HG03175 (cell line): ENCODE data around the gene DSP.

ENCODE experiments used
- ATAC-seq: cut with Tn5 transposase; IDR thresholded peaks from one replicate; pipeline ENCODE4 v1.9.1; 2021; ENCODE audit warnings: mild to moderate bottlenecking, moderate library complexity; ENCODE audit not compliant: unreplicated experiment

DSP gene

DNA sequence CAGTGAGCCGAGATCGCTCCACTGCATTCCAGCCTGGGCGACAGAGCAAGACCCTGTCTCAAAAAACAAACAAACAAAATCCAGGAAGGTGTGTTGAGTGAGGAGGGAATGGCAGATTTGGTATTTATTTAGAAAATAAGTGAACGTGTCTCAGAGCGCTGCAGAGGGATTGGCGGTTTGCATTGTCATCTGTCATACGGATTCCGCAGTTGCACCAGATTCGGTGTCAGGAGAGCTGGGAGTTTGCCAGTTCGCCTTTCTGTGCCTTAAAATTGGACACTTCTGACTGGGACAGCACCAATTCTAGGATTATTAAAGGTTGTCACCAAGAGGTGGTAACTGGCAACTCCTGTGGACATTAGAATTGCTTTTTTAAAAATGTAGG, 49.4 kb downstream of the DSP start:
- ATAC-seq = no peak

DNA sequence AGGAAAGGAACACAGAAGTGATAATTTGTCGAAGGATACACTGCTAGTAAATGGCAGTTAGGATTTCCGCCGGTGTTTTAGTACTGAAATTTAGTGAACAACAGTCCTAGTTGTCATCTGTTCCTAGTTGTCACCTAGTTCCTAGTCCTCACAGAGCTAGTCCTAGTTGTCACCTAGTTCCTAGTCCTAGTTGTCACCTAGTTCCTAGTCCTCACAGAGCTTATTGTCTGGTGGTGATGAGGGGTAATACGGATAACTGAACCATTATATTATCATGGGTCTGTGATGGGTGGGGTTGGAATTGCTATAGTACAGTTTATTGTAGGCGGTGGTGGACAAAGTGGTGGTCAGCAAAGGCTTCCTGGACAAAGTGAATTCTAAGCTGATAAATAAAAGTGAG, 50.3 kb downstream of the DSP start:
- no peak for ATAC-seq

DNA sequence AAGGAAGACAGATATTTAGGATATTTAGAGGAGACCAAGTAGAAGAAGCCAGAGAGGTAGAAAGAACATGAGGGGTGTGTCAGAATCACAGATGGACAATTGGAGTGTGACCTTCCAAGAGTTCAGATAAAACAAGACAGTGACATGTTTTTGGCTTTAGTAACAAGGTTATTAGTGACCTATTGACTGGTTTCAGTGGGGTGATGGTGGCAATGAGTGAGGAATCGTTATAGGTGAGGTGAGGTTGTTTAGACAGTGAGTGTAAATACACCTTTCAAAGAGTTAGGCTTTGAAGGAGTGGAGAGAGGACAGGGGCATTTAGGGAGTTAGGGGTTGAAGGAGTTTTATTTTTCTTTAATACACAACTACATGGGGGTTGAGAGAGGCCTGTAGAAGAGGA, 51.8 kb downstream of the DSP start:
- ATAC-seq = no peak

DNA sequence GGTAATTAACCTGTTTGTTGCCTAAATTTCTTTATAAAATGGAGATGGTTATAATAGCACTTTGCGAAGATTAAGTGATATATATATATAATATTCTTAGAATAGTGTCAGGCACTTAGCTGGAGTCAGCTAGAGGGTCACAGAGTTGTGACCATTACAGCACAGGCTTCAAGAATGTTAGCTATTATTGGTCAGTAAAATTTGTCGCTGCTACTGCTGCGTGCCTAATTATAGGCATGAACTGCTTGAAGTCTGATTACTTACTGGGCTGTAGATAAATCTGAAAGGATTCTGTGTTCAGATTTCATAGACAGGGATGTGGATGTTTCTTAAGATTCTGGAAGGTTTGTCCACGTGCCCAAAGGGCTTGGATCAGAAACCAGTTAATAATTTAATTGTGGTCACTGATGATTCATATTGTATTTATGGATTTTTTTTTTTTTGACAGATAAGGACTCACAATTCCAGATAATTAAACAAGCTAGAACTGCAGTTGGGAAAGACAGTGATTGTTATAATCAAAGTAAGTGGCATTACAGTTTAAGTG, 53.2 kb downstream of the DSP start:
- no peak for ATAC-seq

DNA sequence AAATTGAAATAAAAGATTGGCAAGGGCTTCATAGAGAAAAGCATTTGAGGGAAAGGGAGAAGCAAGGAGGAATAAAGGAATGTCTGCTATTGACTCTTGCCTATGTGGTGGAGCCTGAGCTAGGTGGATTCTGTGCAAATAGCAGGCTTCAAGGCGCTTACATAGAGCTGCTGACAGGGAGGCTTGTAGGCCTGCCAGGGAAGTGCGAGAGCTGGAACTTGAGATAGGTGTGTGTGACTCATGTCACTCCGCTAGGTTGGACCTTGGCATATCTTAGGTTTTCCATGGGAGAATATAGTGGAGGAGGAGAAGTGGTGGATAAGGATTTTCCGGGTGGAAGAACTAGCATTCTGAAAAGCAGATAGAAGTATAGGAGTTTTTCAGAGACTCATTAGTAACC, 62.5 kb downstream of the DSP start:
- ATAC-seq = no peak

DNA sequence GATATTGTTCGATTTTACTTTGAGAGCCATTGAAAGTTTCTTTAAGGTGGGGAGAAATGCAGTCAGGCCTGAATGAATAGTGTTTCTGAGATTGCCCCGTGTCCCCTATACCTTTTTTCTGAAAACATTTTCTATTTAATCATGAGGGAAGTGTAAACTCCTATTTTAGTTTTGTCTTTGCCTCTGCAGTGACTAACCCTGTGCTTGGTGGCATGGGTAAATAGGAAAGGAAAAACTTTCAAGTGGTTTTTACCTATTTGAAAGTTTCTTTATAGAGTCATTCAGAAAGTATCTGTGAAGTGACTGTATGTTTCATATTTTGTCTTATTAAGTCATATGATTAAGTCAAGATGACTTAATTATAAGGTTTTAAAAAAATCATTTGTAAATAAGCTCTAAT, 63.0 kb downstream of the DSP start:
- ATAC-seq = no peak

DNA sequence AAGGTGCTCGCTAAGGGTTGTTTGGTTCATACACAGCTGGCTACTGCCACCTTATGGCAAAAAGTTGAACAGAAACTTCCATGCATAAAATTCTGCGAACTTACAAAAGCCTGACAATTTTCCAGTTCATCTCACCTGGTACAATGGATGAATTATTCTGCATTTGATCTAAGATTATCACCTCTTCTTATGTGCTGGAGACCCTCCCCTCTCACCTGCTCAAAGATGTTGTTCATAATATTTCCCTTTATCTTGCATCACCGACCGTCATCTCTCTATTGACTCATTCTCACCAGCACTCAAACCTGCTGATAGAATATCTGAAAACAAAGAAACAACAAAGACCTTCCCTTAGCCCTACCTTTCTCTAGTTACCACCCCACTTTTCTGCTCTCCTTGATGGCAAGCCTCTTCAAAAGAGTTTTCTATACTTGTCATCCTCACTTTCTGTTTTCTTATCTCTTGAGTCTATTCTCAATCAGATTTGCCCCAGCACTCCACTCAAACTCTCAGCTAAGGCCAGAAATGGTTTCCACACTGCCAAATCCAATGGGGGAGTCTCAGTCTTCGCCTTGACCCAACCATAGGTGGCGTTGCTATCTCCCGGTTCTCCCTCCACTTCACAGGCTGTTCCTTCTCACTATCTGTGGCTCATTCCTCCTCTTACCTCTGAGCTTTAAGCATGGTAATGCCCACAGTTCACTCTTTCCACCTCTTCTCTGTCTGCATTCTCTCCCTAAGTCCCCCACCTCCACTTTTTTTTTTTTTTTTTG, 74.3 kb downstream of the DSP start:
- peak; percentile 40 for ATAC-seq

DNA sequence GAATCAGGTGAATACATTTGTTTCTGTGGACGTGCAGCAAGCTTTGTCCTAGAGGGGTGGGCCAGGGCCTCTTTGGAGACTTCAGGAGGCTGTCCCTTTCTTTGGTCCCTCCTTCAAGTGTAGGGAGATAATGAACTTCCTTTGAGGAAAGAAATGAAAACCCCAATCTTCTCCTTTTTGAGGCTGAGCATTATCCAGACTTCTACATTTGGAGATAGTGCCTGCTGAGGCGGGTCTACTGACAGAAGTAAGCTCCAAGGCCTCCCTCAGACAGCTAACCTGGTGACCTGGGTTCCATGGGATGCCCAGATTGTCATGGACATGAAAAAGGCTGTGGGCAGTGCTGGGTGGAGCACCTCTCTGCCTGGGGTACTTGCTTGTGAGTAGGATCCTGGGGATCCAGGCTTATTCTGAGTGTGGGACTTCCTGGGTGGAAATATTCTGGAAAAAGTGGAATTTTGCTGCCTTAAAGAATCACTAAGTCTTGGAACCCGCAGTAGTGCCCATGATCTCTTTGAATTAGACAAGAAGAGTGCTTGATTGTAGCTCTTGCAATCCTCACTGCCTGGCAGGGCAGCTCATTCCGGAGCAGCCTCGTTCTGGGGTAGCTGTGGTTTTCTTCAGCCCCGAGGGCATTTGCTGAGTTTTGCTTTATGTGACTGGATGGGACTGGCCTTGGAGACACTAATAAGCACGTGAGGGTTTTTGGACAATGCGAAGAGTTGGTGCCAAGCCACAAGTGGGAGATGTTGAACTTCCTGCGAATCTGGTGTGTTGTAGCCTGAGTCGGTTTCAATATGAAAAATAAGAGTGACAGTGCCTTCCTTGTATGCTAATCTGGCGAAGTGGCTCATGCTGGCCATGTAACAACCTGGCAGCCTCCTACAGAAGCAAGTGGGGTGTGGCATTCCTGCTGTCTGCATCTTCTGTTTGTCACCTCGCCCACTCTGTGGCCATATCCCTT, 76.6 kb downstream of the DSP start:
- no peak for ATAC-seq

DNA sequence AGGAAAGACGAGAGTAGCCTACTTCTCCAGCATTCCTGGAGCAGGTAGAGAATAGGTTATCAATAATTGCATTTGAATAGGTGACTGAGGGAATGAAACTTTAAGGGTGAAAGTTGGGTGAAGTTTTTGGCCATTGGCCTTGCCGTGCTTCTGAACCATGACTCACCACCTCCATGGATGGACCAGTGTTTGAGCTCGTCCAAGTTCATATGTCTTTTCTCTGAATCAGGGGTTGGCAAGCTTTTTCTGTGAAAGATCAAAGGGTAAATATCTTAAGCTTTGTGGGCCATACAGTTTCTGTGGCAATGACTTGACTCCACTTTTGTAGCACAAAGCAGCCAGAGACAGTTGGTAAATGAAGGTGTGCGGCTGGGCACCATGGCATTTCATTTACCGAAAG, 80.3 kb downstream of the DSP start:
- no peak for ATAC-seq

DNA sequence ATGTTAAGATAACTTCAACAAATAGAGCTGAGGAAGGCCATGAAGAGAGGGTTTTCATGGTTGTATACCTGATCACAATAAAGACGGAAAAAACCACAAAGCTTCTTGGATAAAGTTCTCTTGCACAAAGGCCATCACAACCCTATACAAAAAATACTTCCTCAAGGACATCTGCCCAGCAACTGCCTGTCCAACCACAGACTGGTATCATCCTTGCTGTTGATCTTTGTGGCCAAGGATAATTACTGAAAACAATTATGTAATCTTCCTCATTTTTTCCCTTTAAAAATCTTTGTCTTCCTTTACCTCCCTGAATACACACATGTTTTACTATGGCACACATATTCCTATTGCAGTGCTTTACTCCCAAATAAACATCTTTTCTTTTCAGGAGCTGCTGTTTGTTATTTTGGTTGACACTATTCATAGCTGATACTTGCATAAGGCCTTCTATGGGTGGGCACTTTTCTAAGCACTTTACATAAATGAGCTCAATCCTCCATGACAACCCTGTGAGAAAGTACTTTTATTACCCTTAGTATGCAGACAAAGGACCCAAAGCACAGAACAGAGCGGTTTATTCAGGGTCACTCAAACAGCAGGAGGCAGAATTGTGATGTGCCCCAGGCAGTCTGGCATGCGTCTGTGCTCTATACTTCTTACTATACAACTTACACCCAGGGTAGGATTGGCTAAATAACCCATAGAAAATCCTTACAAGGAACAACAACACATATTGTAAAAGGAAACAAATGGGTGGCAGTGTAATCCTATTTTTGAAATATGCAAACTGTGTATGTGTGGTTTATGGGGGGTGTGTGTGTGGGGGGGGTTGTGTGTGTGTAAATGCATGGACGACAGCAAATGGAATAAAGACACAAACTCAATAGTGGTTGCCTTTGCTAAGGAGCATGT, 83.6 kb downstream of the DSP start:
- ATAC-seq = no peak

DNA sequence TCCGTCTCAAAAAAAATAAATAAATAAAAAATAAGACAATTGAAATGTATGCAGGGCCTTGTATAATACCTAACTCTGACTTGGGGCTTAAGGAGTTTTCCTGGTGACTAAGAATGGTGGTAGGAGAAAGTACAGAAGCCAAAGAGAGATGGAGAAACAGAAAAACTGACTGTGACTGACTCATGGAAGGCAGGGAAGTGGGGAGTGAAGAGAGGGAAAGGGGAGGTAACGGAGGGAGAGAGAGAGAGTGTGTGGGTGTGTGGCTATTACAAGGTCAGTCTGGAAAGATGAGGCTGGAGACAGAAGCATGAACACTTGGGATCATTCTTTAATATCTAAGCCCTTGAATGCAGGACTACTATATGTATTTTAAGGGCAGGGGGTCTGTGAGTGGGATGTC, 87.0 kb downstream of the DSP start:
- no peak for ATAC-seq

DNA sequence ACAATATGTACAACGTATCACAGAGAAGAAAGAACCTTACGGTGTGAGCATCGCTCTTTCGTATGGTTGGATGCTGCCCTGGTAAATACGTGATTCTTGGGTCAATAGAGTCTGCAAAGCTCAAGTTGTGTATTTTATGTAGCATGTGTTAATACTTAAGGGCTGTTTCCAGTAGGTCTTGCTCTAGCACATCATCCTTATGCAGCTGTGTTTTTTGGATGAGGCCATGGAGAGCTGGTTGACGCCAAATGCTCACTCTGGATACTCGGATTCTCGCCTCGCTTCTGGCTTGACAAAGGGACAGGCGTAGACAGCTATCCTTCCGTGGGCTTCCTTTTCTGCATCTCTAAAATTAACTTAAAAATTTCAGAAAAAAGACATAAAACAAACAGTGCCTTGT, 87.4 kb downstream of the DSP start:
- ATAC-seq = no peak

DNA sequence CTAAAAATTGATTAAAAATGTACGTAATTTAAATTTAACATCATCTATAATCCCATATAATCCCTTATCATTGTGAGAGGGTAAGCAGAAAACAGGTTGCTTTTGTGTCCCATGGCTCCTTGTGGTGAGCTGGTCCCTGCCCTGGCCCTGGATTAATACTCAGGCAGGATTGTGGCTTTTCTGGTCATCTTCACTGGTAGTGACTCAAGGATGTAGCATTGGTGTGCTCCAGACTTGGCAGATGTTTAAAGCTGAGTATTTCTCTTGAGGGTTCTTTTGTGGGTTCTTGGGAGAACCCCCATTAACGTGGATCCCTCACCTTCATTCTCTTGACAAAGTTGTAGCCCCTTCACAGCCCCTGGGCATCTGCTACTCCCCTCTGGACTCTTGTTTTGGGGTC, 87.8 kb downstream of the DSP start:
- no peak for ATAC-seq

DNA sequence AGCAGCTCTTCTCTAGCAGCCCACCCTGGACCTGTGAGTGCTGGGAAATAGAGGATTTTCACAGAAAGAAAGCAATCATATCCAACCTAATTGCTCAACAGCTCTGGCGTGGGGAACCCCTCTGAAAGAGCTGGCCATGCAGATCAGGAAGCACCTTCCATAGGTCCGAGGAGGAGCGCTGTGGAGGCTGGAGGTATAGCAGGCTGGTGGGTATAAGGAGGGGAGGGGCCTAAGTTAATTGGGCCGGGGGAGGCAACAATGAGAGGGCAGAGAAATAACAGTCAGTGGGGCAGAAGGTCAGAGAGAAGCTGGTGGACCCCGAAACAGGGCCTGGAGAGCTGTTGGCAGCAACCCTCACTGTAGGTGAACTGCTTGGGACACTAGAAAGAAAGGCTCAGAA, 89.3 kb downstream of the DSP start:
- ATAC-seq = no peak

DNA sequence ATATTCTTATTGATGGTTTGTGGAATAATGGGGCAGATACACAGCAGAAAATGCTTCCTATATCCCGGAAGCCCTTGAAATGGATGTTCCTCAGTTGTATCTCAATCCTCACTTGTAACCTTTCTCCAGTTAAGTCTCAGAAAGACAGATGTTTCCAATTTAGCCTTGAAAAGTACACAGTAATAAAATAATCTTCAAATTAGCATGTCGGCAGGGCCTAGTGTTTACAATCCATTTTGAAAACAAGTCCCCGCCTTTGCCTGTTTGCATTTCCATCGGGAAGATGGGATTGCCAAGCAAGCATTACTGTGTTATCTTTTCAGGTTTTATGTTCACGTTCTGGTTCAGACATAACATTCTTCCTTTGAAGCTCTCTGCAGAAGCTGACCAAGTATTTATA, 90.0 kb downstream of the DSP start:
- no peak for ATAC-seq

DNA sequence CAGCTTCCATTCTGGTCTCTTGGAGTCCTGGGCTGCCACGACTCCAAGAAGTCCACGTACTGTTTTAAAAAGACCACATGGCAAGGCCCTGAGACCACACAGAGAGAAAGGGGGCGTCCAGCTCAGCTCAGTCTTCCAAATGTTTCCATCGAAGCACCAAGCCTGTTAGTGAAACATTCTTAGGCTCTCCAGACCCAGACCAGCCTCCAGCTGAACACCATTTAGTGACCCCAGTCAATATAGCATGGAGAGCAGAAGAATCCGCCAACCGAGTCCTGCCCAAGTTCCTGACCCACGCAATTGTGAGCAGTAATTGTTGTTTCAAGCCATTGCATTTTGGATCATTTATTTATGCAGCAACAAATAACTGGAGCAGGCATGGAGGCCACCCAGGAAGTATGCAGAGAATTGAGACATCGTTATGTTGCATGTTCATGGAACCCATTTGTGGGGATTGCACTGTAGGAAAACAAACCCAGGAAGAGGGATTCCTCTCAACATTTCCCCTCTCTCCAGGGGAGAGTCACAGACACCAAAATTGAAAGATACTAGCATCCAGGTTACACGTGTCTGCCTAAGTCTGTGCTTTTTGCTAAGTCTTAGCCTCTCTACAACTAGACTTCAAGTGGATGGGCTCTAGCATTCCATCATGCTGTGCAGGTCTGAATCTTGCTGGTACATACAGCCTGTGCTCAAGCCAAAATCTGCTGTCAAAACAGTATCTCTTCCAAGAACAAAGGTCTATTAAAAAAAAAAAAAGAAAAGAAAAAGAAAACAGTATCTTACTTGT, 91.2 kb downstream of the DSP start:
- ATAC-seq = no peak

DNA sequence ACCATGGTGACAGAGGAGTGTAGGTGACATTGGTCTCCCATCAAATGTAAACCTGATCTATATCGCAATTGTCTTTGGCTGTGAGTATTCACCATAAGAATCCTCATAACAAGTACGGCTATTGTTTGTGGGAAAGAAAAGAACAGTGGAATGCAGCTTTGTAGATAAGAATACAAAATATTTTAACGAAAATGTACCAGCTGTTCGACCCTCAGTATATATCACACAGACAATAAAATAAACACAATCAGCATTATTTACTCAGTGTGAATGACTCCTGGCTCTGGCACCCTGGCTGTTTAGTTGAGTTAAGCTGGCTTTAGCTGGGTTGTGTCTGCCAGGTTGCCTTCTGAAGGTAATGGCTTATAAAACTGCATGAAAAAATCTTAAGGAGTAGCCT, 91.9 kb downstream of the DSP start:
- ATAC-seq = no peak

DNA sequence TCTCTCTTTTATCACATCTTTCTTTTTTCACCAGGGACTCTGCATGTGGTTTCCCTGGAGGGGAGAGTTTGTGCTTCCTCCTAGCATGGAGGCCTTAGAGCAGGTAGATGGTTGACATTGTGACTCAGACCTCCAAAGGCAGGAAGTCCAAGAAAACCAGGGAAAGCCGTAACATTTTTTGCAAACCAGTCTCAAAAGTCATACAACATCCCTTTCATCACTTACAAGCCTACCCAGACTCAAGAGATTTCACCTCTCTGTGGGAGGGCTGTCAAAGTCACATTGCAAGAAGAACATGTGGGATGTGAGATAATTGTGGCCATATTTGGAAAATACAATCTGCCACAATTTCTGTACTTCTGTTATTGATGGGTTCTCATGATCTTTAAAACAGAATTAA, 94.7 kb downstream of the DSP start:
- ATAC-seq = no peak
